Astrocyte of the spinal cord (primary cell): Measurements from ENCODE around the gene DIAPH2.

Experiments used
- DNase-seq: peaks from one replicate; pipeline ENCODE4 v3.0.0; 2011; ENCODE audit warnings: low read depth, low spot score
- H3K4me3 ChIP-seq: 2 replicates; pipeline ENCODE4 v1.5.1; 2011; ENCODE audit warnings: low read depth, mild to moderate bottlenecking, low read length, moderate library complexity
- CTCF ChIP-seq: IDR thresholded peaks from 2 replicates; pipeline ENCODE4 v1.5.1; 2012; ENCODE audit warnings: low read depth, mild to moderate bottlenecking, low read length, inconsistent platforms
- in situ Hi-C: cut with HindIII; loops from 2 replicates; pipeline ENCODE4 v1.10.0; 2017; ENCODE audit warnings: low sequenced_read_pairs

Gene DIAPH2

DNA sequence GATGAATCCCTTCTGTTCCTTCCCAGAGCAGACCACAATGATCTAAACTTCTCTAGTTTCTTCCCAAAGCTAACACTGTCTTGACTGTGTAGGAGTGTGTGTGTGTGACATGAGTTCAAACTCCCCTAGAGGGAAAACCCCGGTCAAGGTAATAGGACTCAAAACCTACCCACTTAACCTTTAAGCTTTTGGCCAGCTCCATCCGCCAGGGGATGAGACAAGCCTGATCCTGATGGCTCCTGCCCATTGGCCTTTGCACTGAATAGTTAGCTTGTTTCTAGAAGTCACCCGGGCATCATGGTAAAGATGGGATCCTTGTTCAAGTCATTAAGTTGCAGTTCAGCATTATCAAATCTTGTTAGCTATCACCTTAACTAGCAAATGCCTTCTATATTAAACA lies 937.5 kb downstream of the DIAPH2 start:
- DNase-seq: no peak
- in situ Hi-C loops: no loop called here
- H3K4me3 ChIP-seq: no peak overlapping the region

GRCh38 chrX:97628326-97628725 lies 943.7 kb downstream of the DIAPH2 start:
- no peak overlapping the region for H3K4me3 ChIP-seq
- no peak for TF ChIP-seq CTCF
- DNase-seq: no peak
- in situ Hi-C loops: no loop called here

More for the DNA sequence above, 937.5 kb downstream of the DIAPH2 start:
- TF ChIP-seq CTCF: no peak

DNA sequence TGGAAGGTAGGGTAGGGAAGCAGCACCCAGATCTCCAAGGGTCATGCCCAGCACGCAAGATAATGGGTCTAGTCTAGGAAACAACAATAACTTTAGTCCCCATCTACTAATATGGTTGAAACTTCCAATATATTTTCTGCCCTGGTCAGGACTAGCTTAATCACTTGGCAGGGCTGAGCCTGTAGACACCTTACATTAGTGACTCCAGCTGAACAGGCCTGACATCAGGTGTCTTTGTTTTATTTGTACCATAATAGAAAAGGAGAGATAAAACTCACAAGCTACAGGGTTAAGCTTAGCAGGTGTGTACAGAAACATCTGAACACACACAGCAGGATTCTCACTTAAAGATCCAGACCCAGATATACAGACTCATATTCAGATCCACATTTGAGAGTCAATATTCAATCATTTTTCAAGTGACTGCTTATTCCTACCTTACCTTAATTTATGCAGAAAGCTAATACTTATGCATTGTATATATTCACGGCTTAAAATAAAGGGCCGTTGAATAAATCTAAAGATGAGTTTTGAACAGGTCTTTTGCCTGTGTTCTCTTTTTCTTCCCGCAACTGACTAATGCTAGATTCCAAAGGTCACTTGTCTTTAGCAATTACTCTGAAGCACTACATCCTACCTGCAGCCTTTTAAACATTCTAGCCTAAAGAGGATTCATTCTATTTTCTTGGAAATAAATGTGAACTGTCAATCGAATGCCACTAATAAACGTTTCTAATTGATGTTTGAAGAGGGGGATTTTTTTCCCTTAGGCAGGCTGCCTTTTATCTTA lies 944.4 kb downstream of the DIAPH2 start:
- in situ Hi-C loops: no loop called here
- DNase-seq: no peak
- TF ChIP-seq CTCF: no peak

DNA sequence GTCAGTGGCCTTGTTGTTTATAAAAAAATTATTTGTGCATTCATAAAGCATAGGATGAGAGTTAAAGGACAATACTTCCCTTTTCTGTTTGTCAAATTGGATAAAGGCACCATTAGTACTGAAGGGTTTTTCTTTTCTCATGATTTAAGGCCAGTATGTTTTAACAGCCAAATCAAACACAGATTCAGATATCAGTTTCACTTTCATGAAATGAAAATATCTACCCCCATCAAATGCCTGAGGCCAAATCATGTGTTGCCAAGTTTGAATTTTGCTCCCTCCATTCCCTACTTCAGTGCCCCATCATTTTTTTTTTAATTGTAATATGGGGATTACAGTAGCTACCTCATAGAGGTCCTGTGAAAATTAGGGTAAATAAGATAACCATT lies 944.9 kb downstream of the DIAPH2 start:
- in situ Hi-C loops: no loop called here
- no peak for DNase-seq
- no peak for TF ChIP-seq CTCF
- no peak overlapping the region for H3K4me3 ChIP-seq

More for the DNA sequence above, 944.4 kb downstream of the DIAPH2 start:
- no peak overlapping the region for H3K4me3 ChIP-seq

DNA sequence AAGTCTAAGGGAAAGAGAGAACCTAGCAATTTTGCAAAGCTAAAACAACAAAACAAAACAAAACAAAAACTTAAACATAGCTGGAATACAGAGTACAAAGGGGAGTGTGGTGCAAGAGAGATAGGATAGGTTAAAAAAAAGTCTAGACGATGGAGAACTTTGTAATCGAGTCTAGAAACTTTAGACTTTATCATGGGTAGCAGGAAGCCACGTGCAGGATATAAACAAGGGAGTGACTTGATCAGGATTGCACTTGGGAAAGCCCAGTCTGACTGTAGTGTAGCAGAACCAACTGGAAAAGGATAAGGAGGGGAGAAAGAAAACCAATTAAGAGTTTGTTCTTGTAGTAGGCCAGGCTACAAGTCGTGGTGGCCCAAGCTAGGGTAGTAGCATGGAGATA lies 949.2 kb downstream of the DIAPH2 start:
- no peak for DNase-seq
- in situ Hi-C loops: no loop called here
- no peak for TF ChIP-seq CTCF
- H3K4me3 ChIP-seq: no peak overlapping the region

- no peak for DNase-seq
- no peak overlapping the region for H3K4me3 ChIP-seq
- in situ Hi-C loops: no loop called here
Measured at GRCh38 chrX:97636473-97637140, 952.0 kb downstream of the DIAPH2 start.

More at GRCh38 chrX:97636473-97637140, 952.0 kb downstream of the DIAPH2 start:
- TF ChIP-seq CTCF: no peak
